Activated naive CD4-positive, alpha-beta T cell treated with anti-CD3 and anti-CD28 coated beads, Interleukin-2, amount 50 U/mL, for 24 hours (primary cell): Measurements from ENCODE around the gene ROBO2.

Experiments used
- H3K27ac Mint-ChIP-seq: one replicate; pipeline ENCODE4 v1.8.0; 2021; ENCODE audit warnings: mild to moderate bottlenecking, mixed read lengths
- H3K27me3 Mint-ChIP-seq: one replicate; pipeline ENCODE4 v1.8.0; 2021; ENCODE audit warnings: mixed read lengths
- H3K36me3 Mint-ChIP-seq: one replicate; pipeline ENCODE4 v1.8.0; 2021; ENCODE audit warnings: mixed read lengths
- H3K4me1 Mint-ChIP-seq: one replicate; pipeline ENCODE4 v1.8.0; 2021; ENCODE audit warnings: mixed read lengths
- H3K4me3 Mint-ChIP-seq: one replicate; pipeline ENCODE4 v1.8.0; 2021; ENCODE audit warnings: mild to moderate bottlenecking, mixed read lengths
- H3K9me3 Mint-ChIP-seq: one replicate; pipeline ENCODE4 v1.8.0; 2021; ENCODE audit warnings: mixed read lengths

ROBO2 gene, protein sequence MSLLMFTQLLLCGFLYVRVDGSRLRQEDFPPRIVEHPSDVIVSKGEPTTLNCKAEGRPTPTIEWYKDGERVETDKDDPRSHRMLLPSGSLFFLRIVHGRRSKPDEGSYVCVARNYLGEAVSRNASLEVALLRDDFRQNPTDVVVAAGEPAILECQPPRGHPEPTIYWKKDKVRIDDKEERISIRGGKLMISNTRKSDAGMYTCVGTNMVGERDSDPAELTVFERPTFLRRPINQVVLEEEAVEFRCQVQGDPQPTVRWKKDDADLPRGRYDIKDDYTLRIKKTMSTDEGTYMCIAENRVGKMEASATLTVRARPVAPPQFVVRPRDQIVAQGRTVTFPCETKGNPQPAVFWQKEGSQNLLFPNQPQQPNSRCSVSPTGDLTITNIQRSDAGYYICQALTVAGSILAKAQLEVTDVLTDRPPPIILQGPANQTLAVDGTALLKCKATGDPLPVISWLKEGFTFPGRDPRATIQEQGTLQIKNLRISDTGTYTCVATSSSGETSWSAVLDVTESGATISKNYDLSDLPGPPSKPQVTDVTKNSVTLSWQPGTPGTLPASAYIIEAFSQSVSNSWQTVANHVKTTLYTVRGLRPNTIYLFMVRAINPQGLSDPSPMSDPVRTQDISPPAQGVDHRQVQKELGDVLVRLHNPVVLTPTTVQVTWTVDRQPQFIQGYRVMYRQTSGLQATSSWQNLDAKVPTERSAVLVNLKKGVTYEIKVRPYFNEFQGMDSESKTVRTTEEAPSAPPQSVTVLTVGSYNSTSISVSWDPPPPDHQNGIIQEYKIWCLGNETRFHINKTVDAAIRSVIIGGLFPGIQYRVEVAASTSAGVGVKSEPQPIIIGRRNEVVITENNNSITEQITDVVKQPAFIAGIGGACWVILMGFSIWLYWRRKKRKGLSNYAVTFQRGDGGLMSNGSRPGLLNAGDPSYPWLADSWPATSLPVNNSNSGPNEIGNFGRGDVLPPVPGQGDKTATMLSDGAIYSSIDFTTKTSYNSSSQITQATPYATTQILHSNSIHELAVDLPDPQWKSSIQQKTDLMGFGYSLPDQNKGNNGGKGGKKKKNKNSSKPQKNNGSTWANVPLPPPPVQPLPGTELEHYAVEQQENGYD (N-terminal part only)

GRCh38 chr3:77039606-77040171, at the start of gene ROBO2:
Gene ROBO2 (plus strand): TSS chr3:77040099. CDS start chr3:77040786, 687 bp downstream.
- Mint-ChIP-seq H3K9me3 (peaks cover 5% of the 10 kb centered on the region), H3K4me3 (no peak within 1 kb of the TSS), H3K4me1 (no peaks in the 10 kb centered on the region), H3K27me3 (peaks cover 34% of the 10 kb centered on the region), H3K27ac (no peak within 1 kb of the TSS), H3K36me3 (no peaks in the 10 kb centered on the region)

DNA sequence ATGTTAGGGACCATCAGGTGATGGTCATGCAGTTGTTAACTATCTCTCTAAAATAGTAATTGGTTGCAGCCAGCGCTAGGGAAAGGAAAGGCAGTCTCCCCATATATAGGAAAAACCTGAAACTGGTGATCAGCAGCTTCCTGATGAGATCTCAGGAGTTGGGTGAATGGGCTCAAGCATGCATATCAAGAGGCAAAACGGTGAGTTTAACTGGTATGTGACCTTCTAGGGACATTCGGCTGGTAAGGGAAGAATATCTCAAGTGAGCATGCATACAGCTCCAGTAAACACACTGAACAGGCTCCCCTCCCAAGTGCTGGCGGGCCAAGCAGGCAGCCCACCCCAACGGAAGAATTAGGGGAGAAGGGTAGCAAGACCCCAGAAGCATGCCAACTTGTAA, 49.3 kb upstream of the ROBO2 start:
- H3K4me1 Mint-ChIP-seq: no peaks in the 10 kb centered on the region
- no peaks in the 10 kb centered on the region for H3K9me3 Mint-ChIP-seq
- no peaks in the 10 kb centered on the region for H3K36me3 Mint-ChIP-seq
- no peak overlapping the region for H3K4me3 Mint-ChIP-seq
- no peak overlapping the region for H3K27ac Mint-ChIP-seq
- no peaks in the 10 kb centered on the region for H3K27me3 Mint-ChIP-seq

GRCh38 chr3:76991165-76991564, 48.7 kb upstream of the ROBO2 start:
- Mint-ChIP-seq H3K9me3 (no peaks in the 10 kb centered on the region), H3K36me3 (no peaks in the 10 kb centered on the region), H3K4me1 (no peaks in the 10 kb centered on the region), H3K27ac (no peak overlapping the region), H3K27me3 (no peaks in the 10 kb centered on the region), H3K4me3 (no peak overlapping the region)

GRCh38 chr3:76997733-76998132, 42.2 kb upstream of the ROBO2 start:
- Mint-ChIP-seq H3K4me3 (no peak overlapping the region), H3K36me3 (no peaks in the 10 kb centered on the region), H3K4me1 (no peaks in the 10 kb centered on the region), H3K27me3 (no peaks in the 10 kb centered on the region), H3K9me3 (peaks cover 7% of the 10 kb centered on the region), H3K27ac (no peak overlapping the region)

DNA sequence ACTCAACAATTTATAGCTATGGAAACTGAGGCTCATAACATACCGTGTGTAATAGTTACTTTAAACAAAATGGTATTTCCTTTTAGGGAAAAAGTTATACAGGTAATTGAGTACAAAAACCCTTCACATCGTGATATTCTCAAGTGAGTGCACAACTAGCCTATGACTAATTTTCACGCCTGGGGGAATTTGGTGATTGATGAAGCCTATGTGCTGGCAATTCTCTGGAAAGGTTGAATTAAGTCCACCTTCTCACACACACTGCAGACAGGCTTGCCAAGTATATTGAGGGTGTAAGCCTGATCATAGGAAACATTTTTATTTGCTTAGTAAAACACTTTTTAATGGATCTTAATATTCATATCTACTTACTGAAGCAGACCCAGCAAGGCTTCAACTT, 41.3 kb upstream of the ROBO2 start:
- no peak overlapping the region for H3K27ac Mint-ChIP-seq
- H3K27me3 Mint-ChIP-seq: no peaks in the 10 kb centered on the region
- H3K4me1 Mint-ChIP-seq: no peaks in the 10 kb centered on the region
- H3K36me3 Mint-ChIP-seq: no peaks in the 10 kb centered on the region
- H3K9me3 Mint-ChIP-seq: peaks cover 9% of the 10 kb centered on the region
- no peak overlapping the region for H3K4me3 Mint-ChIP-seq

DNA sequence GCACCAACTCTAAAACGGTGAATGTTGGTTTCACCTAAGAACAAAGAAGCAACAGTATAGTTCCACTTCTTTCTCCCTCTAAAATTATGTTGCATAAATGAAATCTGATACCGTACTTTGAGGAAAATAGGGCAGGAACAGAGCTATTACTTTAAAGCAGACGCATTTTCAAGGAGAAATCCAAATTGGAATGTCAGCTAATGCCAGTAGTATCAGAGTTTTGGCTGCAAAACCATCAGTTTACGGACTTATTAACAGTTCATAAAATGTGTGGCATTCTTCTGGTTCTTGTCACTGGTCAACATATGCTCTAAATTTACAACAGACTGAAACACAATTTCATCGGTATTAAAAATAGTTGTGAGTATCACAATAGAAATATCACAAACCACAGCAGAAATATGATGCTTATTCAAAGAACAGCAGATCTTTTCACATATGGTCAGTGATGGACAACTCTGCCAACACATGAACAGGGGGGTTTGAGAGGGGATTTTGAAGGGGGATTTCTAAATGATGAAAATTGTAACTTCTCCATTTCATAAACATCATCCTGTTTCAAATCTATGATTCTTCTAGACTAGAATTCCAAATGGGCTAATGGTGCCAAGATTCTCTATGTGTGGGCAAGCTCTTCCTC, 38.7 kb upstream of the ROBO2 start:
- no peak overlapping the region for H3K4me3 Mint-ChIP-seq
- H3K27me3 Mint-ChIP-seq: no peaks in the 10 kb centered on the region
- no peaks in the 10 kb centered on the region for H3K36me3 Mint-ChIP-seq
- peaks cover 9% of the 10 kb centered on the region for H3K9me3 Mint-ChIP-seq
- H3K4me1 Mint-ChIP-seq: no peaks in the 10 kb centered on the region
- H3K27ac Mint-ChIP-seq: no peak overlapping the region

GRCh38 chr3:77014226-77014625, 25.7 kb upstream of the ROBO2 start:
- no peak overlapping the region for H3K27ac Mint-ChIP-seq
- H3K4me1 Mint-ChIP-seq: no peaks in the 10 kb centered on the region
- H3K9me3 Mint-ChIP-seq: peaks cover 12% of the 10 kb centered on the region
- H3K36me3 Mint-ChIP-seq: no peaks in the 10 kb centered on the region
- H3K27me3 Mint-ChIP-seq: no peaks in the 10 kb centered on the region
- no peak overlapping the region for H3K4me3 Mint-ChIP-seq

- peaks cover 6% of the 10 kb centered on the region for H3K9me3 Mint-ChIP-seq
- H3K4me3 Mint-ChIP-seq: no peak overlapping the region
- H3K36me3 Mint-ChIP-seq: no peaks in the 10 kb centered on the region
- H3K4me1 Mint-ChIP-seq: no peaks in the 10 kb centered on the region
- H3K27me3 Mint-ChIP-seq: no peaks in the 10 kb centered on the region
- no peak overlapping the region for H3K27ac Mint-ChIP-seq
These were observed 14.4 kb upstream of the ROBO2 start for GRCh38 chr3:77025471-77025870.

DNA sequence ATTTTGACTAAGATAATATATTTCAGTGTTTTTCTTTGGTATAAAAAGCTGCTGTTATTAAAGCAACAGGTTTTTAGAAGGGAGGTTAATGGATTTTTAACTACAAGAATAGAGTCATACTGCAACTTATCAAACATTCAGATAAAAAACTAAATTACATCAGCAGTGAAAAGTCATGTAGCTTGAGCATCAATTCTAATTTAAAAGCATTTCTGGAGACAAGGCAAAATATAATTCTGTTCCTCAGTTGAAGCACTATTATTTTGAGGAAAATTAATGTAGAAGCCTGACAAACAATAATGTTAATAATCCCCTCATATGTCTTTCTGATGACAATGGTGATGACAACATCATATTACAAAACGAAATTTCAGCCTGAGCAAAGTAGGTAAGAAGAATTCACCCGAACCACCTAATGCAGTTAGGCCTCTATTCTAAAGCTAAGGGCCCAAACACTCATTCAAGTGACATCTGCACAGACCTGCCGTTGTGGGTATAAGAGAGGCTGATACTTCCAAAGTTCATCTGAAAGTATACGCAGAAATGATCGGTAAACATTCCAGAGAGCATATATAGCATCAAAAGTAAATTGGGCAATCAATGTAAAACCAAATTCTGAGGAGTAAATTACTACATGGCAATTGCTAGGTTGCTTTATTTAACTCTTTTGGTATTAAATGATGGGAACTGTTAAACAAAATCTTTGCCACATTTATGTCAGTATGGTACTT, 12.8 kb upstream of the ROBO2 start:
- H3K4me3 Mint-ChIP-seq: no peak overlapping the region
- H3K4me1 Mint-ChIP-seq: no peaks in the 10 kb centered on the region
- no peaks in the 10 kb centered on the region for H3K36me3 Mint-ChIP-seq
- H3K27me3 Mint-ChIP-seq: no peaks in the 10 kb centered on the region
- H3K27ac Mint-ChIP-seq: no peak overlapping the region
- H3K9me3 Mint-ChIP-seq: peaks cover 6% of the 10 kb centered on the region

DNA sequence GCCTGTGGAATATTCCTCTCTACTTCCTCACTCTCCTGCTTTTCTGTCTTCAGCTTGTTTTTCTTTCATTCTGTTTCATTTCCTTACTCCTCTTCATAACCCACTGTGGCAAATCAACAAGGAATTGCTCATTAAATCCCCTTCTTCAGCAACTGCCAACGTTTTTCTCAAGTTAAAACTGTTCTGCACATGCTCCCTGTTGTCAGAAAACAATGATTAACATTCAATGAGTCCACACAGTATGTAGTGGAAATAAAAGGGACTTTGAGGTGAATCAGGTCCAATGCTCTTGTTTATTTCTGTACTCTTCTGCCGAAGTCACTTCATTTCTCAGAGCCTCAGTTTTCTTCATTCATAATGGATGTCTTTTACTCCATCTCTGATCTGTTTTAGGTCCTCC, 11.9 kb upstream of the ROBO2 start:
- no peak overlapping the region for H3K27ac Mint-ChIP-seq
- H3K4me3 Mint-ChIP-seq: no peak overlapping the region
- H3K9me3 Mint-ChIP-seq: peaks cover 3% of the 10 kb centered on the region
- H3K36me3 Mint-ChIP-seq: no peaks in the 10 kb centered on the region
- no peaks in the 10 kb centered on the region for H3K27me3 Mint-ChIP-seq
- no peaks in the 10 kb centered on the region for H3K4me1 Mint-ChIP-seq

DNA sequence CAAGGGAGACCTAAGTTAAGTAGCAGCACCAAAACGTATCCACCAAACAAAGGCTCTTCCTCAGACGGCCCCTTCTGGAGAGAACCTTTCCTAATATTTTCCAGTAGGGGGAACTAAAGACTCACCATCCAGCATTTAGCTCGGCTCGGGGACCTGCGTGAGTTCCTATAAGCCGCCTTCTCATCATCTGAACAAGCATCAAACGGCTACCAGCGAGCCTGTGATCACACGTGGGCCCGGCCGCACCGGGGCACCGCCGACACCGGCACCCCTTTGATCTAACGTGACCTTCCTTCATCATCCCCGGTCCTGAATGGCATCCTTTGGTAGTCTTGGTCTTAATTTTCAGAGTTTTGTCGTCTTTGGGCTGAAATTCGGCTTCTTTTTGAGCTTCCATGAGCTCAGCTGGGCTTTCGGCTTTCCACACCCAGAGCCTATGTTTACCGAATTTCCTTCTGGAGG, 1.4 kb upstream of the ROBO2 start:
- no peak overlapping the region for H3K27ac Mint-ChIP-seq
- no peak overlapping the region for H3K4me3 Mint-ChIP-seq
- H3K4me1 Mint-ChIP-seq: no peaks in the 10 kb centered on the region
- H3K36me3 Mint-ChIP-seq: no peaks in the 10 kb centered on the region
- H3K27me3 Mint-ChIP-seq: peaks cover 34% of the 10 kb centered on the region
- peaks cover 5% of the 10 kb centered on the region for H3K9me3 Mint-ChIP-seq

GRCh38 chr3:77038930-77039605, 831 bp upstream of the ROBO2 start:
- H3K4me1 Mint-ChIP-seq: no peaks in the 10 kb centered on the region

DNA sequence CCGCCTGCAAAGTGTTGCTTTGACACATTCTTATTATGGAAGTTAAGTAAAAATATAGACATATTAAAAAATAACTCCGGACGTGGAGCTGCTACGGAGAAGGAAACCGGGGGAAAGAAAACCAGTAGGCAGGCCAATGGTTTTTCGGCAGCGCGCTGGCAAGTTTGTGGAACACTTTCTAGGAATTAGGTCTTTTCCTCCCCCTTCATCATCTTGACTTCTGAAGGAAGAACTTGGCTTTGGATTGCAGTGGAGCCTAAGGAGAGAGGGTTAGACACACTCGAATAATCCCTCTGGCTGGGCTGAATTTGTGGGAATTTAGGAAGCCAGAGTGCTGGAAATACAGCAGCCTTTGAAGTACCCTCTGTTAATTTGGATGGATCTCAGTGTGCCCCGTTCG, 317 bp downstream of the ROBO2 start:
- H3K36me3 Mint-ChIP-seq: no peaks in the 10 kb centered on the region
- no peaks in the 10 kb centered on the region for H3K4me1 Mint-ChIP-seq
- peaks cover 34% of the 10 kb centered on the region for H3K27me3 Mint-ChIP-seq
- no peak overlapping the region for H3K27ac Mint-ChIP-seq
- no peak overlapping the region for H3K4me3 Mint-ChIP-seq
- H3K9me3 Mint-ChIP-seq: peaks cover 5% of the 10 kb centered on the region

More at GRCh38 chr3:77038930-77039605, 831 bp upstream of the ROBO2 start:
- Mint-ChIP-seq H3K27ac (no peak overlapping the region), H3K27me3 (peaks cover 34% of the 10 kb centered on the region), H3K36me3 (no peaks in the 10 kb centered on the region), H3K4me3 (no peak overlapping the region), H3K9me3 (peaks cover 5% of the 10 kb centered on the region)
